Right atrium auricular region (tissue), 2 donors: Measurements from ENCODE around the gene ROPN1L. TPM values are rescaled to one million over a fixed set of nuclear protein-coding genes. Genes with fewer than 3 reads are reported as not detected.

Experiments
- DNase-seq: peaks from one replicate; pipeline ENCODE4 v3.0.0-alpha.2; 2019; ENCODE audit warnings: low spot score
- H3K27ac ChIP-seq, 2 donors: fragments of 200-600 bp; sonication (generic); 1 replicate in 1 of 2; 2 replicates in 1 of 2; pipeline ENCODE4 v1.5.1; 2016 to 2019
- H3K27me3 ChIP-seq, 2 donors: fragments of 200-600 bp; sonication (generic); one replicate each; pipeline versions ENCODE4 v1.5.1 to v1.6.0; 2017 to 2019
- H3K36me3 ChIP-seq: fragments of 200-600 bp; sonication (generic); one replicate; pipeline ENCODE4 v1.5.1; 2016
- H3K4me1 ChIP-seq, 2 donors: fragments of 200-600 bp; sonication (generic); one replicate each; pipeline versions ENCODE4 v1.5.1 to v1.6.0; 2017 to 2019
- H3K4me3 ChIP-seq, 2 donors: fragments of 200-600 bp; sonication (generic); 1 replicate in 1 of 2; 2 replicates in 1 of 2; pipeline ENCODE4 v1.5.1; 2017 to 2019; ENCODE audit warnings: mild to moderate bottlenecking in 1 of 2, moderate library complexity in 1 of 2
- H3K9me3 ChIP-seq, 2 donors: fragments of 200-600 bp; sonication (generic); one replicate each; pipeline ENCODE4 v1.5.1; 2019
- total RNA-seq, 2 donors: library from RNA; depleted of rRNA; stranded (reverse); fragments of >200 nt; gene quantifications; one replicate each; pipeline ENCODE4 v1.1.0, GENCODE V29; 2016
- TF ChIP-seq, protein P1 (sequence below), 2 donors: fragments of 200-600 bp; sonication (generic); IDR thresholded peaks; one replicate each; pipeline ENCODE4 v1.5.1; 2019; ENCODE audit warnings: antibody characterized with exemption in 2 of 2

ROPN1L gene
- total RNA-seq, 2 donors from 2014 or later: 2.2 TPM; not detected in 1

DNA sequence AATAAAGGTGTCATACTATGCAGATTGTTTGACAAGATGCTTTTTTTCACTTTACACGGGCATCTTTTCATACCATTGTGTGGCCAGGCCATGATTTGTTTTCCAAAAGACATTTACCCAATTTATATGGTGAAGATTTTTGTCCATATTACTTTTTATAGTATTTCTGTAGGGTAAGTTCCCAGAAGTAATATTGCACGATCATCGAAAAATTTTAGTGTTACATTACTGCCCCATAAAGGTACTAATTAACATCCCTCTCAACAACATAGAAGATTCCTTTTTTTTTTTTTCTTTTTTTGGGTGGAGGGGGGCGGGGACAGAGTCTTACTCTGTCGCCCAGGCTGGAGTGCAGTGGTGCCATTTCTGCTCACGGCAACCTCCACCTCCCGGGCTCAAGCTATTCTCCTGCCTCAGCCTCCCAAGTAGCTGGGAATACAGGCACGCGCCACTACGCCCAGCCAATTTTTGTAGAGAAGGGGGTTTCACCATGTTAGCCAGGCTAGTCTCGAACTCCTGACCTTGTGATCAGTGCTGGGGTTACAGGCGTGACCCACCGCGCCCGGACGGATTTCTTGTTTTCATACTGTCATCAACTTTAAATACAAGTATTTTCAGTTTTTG is 1.2 kb upstream of the ROPN1L start:
- no peaks in the 10 kb centered on the region for H3K27me3 ChIP-seq
- no peaks in the 10 kb centered on the region for H3K36me3 ChIP-seq
- DNase-seq: no peak
- TF ChIP-seq, protein P1, sequence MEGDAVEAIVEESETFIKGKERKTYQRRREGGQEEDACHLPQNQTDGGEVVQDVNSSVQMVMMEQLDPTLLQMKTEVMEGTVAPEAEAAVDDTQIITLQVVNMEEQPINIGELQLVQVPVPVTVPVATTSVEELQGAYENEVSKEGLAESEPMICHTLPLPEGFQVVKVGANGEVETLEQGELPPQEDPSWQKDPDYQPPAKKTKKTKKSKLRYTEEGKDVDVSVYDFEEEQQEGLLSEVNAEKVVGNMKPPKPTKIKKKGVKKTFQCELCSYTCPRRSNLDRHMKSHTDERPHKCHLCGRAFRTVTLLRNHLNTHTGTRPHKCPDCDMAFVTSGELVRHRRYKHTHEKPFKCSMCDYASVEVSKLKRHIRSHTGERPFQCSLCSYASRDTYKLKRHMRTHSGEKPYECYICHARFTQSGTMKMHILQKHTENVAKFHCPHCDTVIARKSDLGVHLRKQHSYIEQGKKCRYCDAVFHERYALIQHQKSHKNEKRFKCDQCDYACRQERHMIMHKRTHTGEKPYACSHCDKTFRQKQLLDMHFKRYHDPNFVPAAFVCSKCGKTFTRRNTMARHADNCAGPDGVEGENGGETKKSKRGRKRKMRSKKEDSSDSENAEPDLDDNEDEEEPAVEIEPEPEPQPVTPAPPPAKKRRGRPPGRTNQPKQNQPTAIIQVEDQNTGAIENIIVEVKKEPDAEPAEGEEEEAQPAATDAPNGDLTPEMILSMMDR (IDR thresholded peaks at IDR 0.05): no peak
- H3K4me3 ChIP-seq: peak overlapping the region in 1 of 2 donors; percentile 66
- no peaks in the 10 kb centered on the region for H3K9me3 ChIP-seq
- H3K4me1 ChIP-seq: peaks cover 0 to 18% of the 10 kb centered on the region in 2 donors
- H3K27ac ChIP-seq: no peak overlapping the region

- Histone ChIP-seq H3K27ac (peak overlapping the region in 1 of 2 donors; percentile 75), H3K9me3 (no peaks in the 10 kb centered on the region), H3K4me3 (peak overlapping the region; percentile 50 to 66), H3K27me3 (no peaks in the 10 kb centered on the region), H3K36me3 (no peaks in the 10 kb centered on the region), H3K4me1 (peaks cover 0 to 18% of the 10 kb centered on the region in 2 donors)
- no peak for DNase-seq
- TF ChIP-seq, protein P1 (IDR thresholded peaks at IDR 0.05): no peak
These were observed 335 bp downstream of the ROPN1L start for GRCh38 chr5:10441992-10442435.

- no peaks in the 10 kb centered on the region for H3K36me3 ChIP-seq
- H3K27ac ChIP-seq: no peak overlapping the region
- peak overlapping the region; percentile 50 to 66 for H3K4me3 ChIP-seq
- no peaks in the 10 kb centered on the region for H3K9me3 ChIP-seq
- DNase-seq: no peak
- peaks cover 0 to 18% of the 10 kb centered on the region in 2 donors for H3K4me1 ChIP-seq
- H3K27me3 ChIP-seq: no peaks in the 10 kb centered on the region
- TF ChIP-seq, protein P1 (IDR thresholded peaks at IDR 0.05): no peak
These were observed 897 bp downstream of the ROPN1L start for GRCh38 chr5:10442576-10442975.

GRCh38 chr5:10445352-10445751 is 3.7 kb downstream of the ROPN1L start:
- no peak overlapping the region for H3K4me3 ChIP-seq
- no peak overlapping the region for H3K27ac ChIP-seq
- no peaks in the 10 kb centered on the region for H3K36me3 ChIP-seq
- H3K4me1 ChIP-seq: peaks cover 0 to 18% of the 10 kb centered on the region in 2 donors
- no peaks in the 10 kb centered on the region for H3K9me3 ChIP-seq
- DNase-seq: no peak
- H3K27me3 ChIP-seq: no peaks in the 10 kb centered on the region
- TF ChIP-seq, protein P1 (IDR thresholded peaks at IDR 0.05): no peak

- no peak overlapping the region for H3K4me3 ChIP-seq
- H3K4me1 ChIP-seq: peaks cover 0 to 9% of the 10 kb centered on the region in 2 donors
- H3K27ac ChIP-seq: no peak overlapping the region
- DNase-seq: no peak
- H3K9me3 ChIP-seq: no peaks in the 10 kb centered on the region
- TF ChIP-seq, protein P1 (IDR thresholded peaks at IDR 0.05): no peak
- no peaks in the 10 kb centered on the region for H3K27me3 ChIP-seq
- H3K36me3 ChIP-seq: no peaks in the 10 kb centered on the region
These were observed 4.8 kb downstream of the ROPN1L start for GRCh38 chr5:10446490-10446889.

DNA sequence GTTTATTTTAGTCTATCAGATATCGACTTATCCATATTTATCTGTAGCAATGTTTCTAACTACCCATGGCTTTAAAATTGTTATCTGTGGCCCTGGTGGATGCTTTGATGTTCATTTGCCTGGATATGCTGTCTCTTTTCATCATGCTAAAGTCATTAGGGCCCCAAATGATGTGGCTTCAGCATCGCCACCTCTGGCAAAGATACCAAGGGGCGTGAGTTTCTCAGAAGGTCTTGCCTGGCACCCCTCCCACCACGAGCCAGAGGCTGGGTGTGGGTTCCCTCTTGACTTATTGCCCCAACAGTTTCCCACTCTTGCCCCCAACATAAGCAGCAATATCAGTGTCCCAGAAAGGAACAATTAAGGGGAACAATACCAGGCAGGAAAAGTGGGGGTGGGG is 5.4 kb downstream of the ROPN1L start:
- Histone ChIP-seq H3K27me3 (no peaks in the 10 kb centered on the region), H3K4me1 (peaks cover 0 to 9% of the 10 kb centered on the region in 2 donors), H3K9me3 (no peaks in the 10 kb centered on the region), H3K27ac (no peak overlapping the region), H3K4me3 (no peak overlapping the region), H3K36me3 (no peaks in the 10 kb centered on the region)
- TF ChIP-seq, protein P1 (IDR thresholded peaks at IDR 0.05): no peak
- no peak for DNase-seq
